GM23248 (cell line): ENCODE results near the gene CCND1. TPM values are rescaled to one million over a fixed set of nuclear protein-coding genes. Genes with fewer than 3 reads are reported as not detected.

Source experiments
- DNase-seq: peaks from one replicate; pipeline ENCODE4 v3.0.0-alpha.2; 2015
- H2AFZ ChIP-seq: fragments of 200-600 bp; sonication (generic); 2 replicates; pipeline ENCODE4 v1.6.1; 2016; ENCODE audit warnings: antibody characterized with exemption
- H3F3A ChIP-seq: fragments of 200-600 bp; sonication (generic); 2 replicates; pipeline ENCODE4 v1.6.1; 2016; ENCODE audit warnings: mild to moderate bottlenecking, antibody characterized with exemption, mixed run types; ENCODE audit not compliant: insufficient read depth
- H3K27ac ChIP-seq: fragments of 200-600 bp; sonication (generic); 2 replicates; pipeline ENCODE4 v1.5.1; 2016; ENCODE audit warnings: mild to moderate bottlenecking
- H3K27me3 ChIP-seq: fragments of 200-600 bp; sonication (generic); replicated peaks from 2 replicates; pipeline ENCODE4 v1.6.1; 2016; ENCODE audit warnings: mild to moderate bottlenecking; ENCODE audit not compliant: insufficient read depth
- H3K36me3 ChIP-seq: fragments of 200-600 bp; sonication (generic); 2 replicates; pipeline ENCODE4 v1.6.1; 2016; ENCODE audit warnings: low read depth, mild to moderate bottlenecking
- H3K4me1 ChIP-seq: fragments of 200-600 bp; sonication (generic); 2 replicates; pipeline ENCODE4 v1.6.1; 2016; ENCODE audit warnings: mild to moderate bottlenecking; ENCODE audit not compliant: insufficient read depth
- H3K4me2 ChIP-seq: fragments of 200-600 bp; sonication (generic); one replicate; pipeline ENCODE4 v1.6.1; 2016; ENCODE audit warnings: mild to moderate bottlenecking; ENCODE audit not compliant: unreplicated experiment
- H3K4me3 ChIP-seq: fragments of 200-600 bp; sonication (generic); 2 replicates; pipeline ENCODE4 v1.5.1; 2016; ENCODE audit warnings: mild to moderate bottlenecking
- H3K79me2 ChIP-seq: fragments of 200-600 bp; sonication (generic); 2 replicates; pipeline ENCODE4 v1.6.1; 2016; ENCODE audit warnings: mild to moderate bottlenecking; ENCODE audit not compliant: insufficient read depth
- H3K9ac ChIP-seq: fragments of 200-600 bp; sonication (generic); 2 replicates; pipeline ENCODE4 v1.6.1; 2016; ENCODE audit warnings: mild to moderate bottlenecking
- H3K9me2 ChIP-seq: fragments of 200-600 bp; sonication (generic); 2 replicates; pipeline ENCODE4 v1.6.1; 2016; ENCODE audit warnings: mixed run types, mild to moderate bottlenecking, moderate library complexity; ENCODE audit not compliant: insufficient read depth
- H3K9me3 ChIP-seq: fragments of 200-600 bp; sonication (generic); one replicate; pipeline ENCODE4 v1.6.1; 2017; ENCODE audit warnings: low read depth
- H4K20me1 ChIP-seq: fragments of 200-600 bp; sonication (generic); 2 replicates; pipeline ENCODE4 v1.6.0; 2016; ENCODE audit not compliant: insufficient read depth
- EZH2 ChIP-seq: fragments of 200-600 bp; sonication (generic); IDR thresholded peaks from 2 replicates; pipeline ENCODE4 v1.6.1; 2018; ENCODE audit warnings: antibody characterized with exemption, mild to moderate bottlenecking; ENCODE audit not compliant: insufficient read depth, poor library complexity, severe bottlenecking
- EZH2phosphoT487 ChIP-seq: fragments of 200-600 bp; sonication (generic); IDR thresholded peaks from 2 replicates; pipeline ENCODE4 v1.6.1; 2018; ENCODE audit warnings: antibody characterized with exemption, moderate library complexity, mild to moderate bottlenecking, low read depth; ENCODE audit not compliant: insufficient read depth
- WGBS, 2 experiments: methylation state at CpG; one replicate each; pipeline ENCODE4 v1.1.6; 2015 to 2017; ENCODE audit warnings: low lambda C conversion rate in 2 of 2, low coverage in 1 of 2; ENCODE audit errors: missing lambda C conversion rate in 2 of 2; 5-methylcytosine and 5-hydroxymethylcytosine counted together
- in situ Hi-C: fragments of 300-500 bp; cut with MboI; formaldehyde crosslinking; loops from 2 replicates; pipeline ENCODE4 v1.15.0; 2020
- polyA plus RNA-seq: library from polyadenylated mRNA; unstranded; fragments of >200 nt; fragmentation: Nextera tagmentation; extraction: Ambion mirVana; gene quantifications from 2 replicates; pipeline ENCODE4 v1.2.1, GENCODE V29; 2016
- total RNA-seq: library from RNA; depleted of rRNA; stranded (reverse); fragments of >200 nt; shearing (Covaris generic); gene quantifications from 2 replicates; pipeline ENCODE4 v1.2.3, GENCODE V29; 2014

Gene CCND1
- total and polyA plus RNA-seq, 2 experiments from 2014 or later: 695 to 1,097 TPM

DNA sequence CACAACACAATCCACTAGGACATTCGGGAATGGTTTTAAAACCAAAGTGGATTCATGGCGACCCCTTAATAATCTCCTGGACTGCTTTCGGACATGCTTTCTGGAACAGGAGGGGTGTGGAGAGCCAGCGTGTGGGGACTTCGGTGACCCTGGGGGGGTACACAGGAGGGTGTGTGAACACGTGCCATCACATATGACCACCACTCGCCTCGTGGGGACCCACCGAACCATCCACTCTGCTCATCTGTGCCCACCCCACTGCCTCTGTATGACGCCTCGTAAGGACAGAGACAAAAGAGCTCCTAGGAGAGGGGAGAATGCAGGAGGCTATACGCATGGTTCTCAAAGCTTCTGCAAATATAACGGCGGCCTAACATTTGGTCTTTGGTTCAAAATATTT, 25.3 kb downstream of the CCND1 start:
- Histone ChIP-seq H3K36me3 (peaks cover 16% of the 10 kb centered on the region), H2AFZ (no peak overlapping the region), H3K27ac (no peak overlapping the region), H3K4me2 (no peak overlapping the region), H3K9me3 (no peaks in the 10 kb centered on the region), H3K79me2 (peaks cover 30% of the 10 kb centered on the region), H3K27me3 (no peaks in the 10 kb centered on the region), H3K9ac (no peak overlapping the region), H4K20me1 (no peaks in the 10 kb centered on the region), H3K4me3 (no peak overlapping the region), H3K9me2 (no peaks in the 10 kb centered on the region), H3K4me1 (no peaks in the 10 kb centered on the region; the same call in 1 of the 2 replicates), H3F3A (peaks cover 10% of the 10 kb centered on the region)
- TF ChIP-seq EZH2phosphoT487 (no peak), EZH2 (no peak)
- DNase-seq: no peak
- 93 to 94% methylated on average over 14 of the region's 14 CpGs for WGBS, 2 experiments
- in situ Hi-C loops: no loop called here

DNA sequence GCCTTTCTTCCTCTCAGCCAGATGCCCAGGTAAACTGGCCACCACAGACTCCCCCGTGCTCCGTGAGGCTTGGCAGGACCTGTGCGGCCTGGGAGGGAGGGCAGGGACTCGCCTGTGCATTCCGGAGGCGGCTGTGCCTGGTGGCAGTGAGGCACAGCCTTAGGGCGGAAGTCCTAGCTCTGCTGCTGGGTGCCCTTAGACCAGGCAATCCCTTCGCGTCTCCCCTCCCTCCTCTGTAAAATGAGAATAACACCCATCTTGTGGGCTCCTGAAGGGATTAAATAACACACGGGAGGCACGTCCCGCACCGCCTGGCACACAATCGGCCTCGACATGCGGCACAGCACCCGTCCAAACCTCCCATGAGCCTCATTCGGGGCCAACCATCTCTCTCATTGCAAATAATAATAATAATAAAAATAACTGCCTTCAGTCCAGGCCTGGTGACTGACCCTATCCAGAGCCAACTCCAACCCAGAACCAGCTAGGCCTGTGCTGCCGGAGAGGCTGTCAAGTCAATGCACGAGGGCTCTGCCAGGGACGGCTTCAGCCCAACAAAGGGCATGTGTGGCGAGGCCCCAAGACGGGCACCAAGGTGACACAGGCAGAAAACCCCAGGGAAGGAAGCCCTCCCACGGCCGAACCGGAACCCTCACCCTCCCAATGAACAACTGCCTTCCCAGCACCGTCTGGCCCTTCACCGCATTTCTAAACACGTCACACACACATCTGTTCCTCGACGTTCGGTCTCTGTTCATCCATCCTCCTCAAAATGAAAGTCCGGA, 26.0 kb downstream of the CCND1 start:
- DNase-seq: no peak
- TF ChIP-seq EZH2phosphoT487 (no peak), EZH2 (no peak)
- peaks cover 17% of the 10 kb centered on the region for H3F3A ChIP-seq
- 87 to 90% methylated on average over 30 to 31 of the region's 33 CpGs for WGBS, 2 experiments
- no peaks in the 10 kb centered on the region for H3K9me3 ChIP-seq
- no peak overlapping the region for H3K9ac ChIP-seq
- peaks cover 32% of the 10 kb centered on the region for H3K79me2 ChIP-seq
- H3K27me3 ChIP-seq: no peaks in the 10 kb centered on the region
- no peaks in the 10 kb centered on the region for H3K9me2 ChIP-seq
- no peaks in the 10 kb centered on the region for H4K20me1 ChIP-seq
- H3K4me1 ChIP-seq: no peaks in the 10 kb centered on the region; the same call in 1 of the 2 replicates
- H3K4me2 ChIP-seq: no peak overlapping the region
- H3K4me3 ChIP-seq: no peak overlapping the region
- peaks cover 16% of the 10 kb centered on the region for H3K36me3 ChIP-seq
- H3K27ac ChIP-seq: no peak overlapping the region
- H2AFZ ChIP-seq: no peak overlapping the region
- in situ Hi-C loops: no loop called here

GRCh38 chr11:69667619-69668604, 27.0 kb downstream of the CCND1 start:
- DNase-seq: no peak
- Histone ChIP-seq H3K27me3 (no peaks in the 10 kb centered on the region), H3K36me3 (peaks cover 16% of the 10 kb centered on the region), H4K20me1 (no peaks in the 10 kb centered on the region), H3K27ac (no peak overlapping the region), H3K79me2 (peaks cover 42% of the 10 kb centered on the region), H3K9ac (no peak overlapping the region), H2AFZ (no peak overlapping the region), H3K9me3 (no peaks in the 10 kb centered on the region), H3K4me2 (no peak overlapping the region), H3K4me1 (no peaks in the 10 kb centered on the region; the same call in 1 of the 2 replicates), H3K9me2 (no peaks in the 10 kb centered on the region), H3F3A (peaks cover 17% of the 10 kb centered on the region), H3K4me3 (no peak overlapping the region)
- no peak for TF ChIP-seq EZH2
- TF ChIP-seq EZH2phosphoT487: no peak
- WGBS, 2 experiments: 85% methylated on average over 26 of the region's 26 CpGs
- in situ Hi-C loops: no loop called here

GRCh38 chr11:69669486-69669885, 28.5 kb downstream of the CCND1 start:
- Histone ChIP-seq H3F3A (peaks cover 24% of the 10 kb centered on the region), H3K27ac (no peak overlapping the region), H3K4me1 (peaks cover 13% of the 10 kb centered on the region), H3K79me2 (peaks cover 57% of the 10 kb centered on the region), H4K20me1 (no peaks in the 10 kb centered on the region), H3K9ac (no peak overlapping the region), H3K4me2 (no peak overlapping the region), H3K27me3 (no peaks in the 10 kb centered on the region), H2AFZ (no peak overlapping the region), H3K4me3 (no peak overlapping the region), H3K9me3 (no peaks in the 10 kb centered on the region), H3K9me2 (no peaks in the 10 kb centered on the region), H3K36me3 (peaks cover 16% of the 10 kb centered on the region)
- no peak for TF ChIP-seq EZH2phosphoT487
- WGBS, 2 experiments: 93 to 96% methylated on average over 19 of the region's 19 CpGs
- DNase-seq: no peak
- in situ Hi-C loops: no loop called here
